GM19035 (cell line): ENCODE data around the gene SFMBT2.
"Not testable (repeated sequence)": the region's sequence is repeated elsewhere in the genome, so short reads cannot be mapped to it uniquely, and the experiment has no call there.

Experiments
- ATAC-seq: cut with Tn5 transposase; IDR thresholded peaks from one replicate; pipeline ENCODE4 v1.9.1; 2021; ENCODE audit not compliant: unreplicated experiment

Gene SFMBT2

DNA sequence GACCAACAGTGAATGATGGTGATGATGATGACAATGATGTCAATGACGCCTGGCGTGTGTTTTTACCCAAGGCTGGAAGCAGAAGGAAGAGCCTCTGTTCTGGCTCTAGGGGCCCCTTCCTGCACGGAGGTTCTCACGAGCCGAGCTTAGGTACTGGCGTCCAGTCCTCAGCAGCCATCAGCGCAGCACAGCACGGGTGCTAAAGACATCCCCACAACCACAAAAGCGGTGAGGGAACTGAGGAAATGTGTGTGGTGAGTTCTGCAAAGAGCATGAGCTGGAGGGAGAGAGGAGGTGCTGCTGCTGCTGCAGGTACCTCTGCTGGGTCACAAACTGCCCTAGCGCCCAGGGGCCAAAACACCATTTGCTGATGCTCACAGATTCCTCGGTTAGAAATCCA, 81.6 kb downstream of the SFMBT2 start:
- ATAC-seq = no peak

- no peak for ATAC-seq
Measured at GRCh38 chr10:7327885-7328284, 82.9 kb downstream of the SFMBT2 start.

GRCh38 chr10:7322623-7323022, 88.2 kb downstream of the SFMBT2 start:
- ATAC-seq = no peak

DNA sequence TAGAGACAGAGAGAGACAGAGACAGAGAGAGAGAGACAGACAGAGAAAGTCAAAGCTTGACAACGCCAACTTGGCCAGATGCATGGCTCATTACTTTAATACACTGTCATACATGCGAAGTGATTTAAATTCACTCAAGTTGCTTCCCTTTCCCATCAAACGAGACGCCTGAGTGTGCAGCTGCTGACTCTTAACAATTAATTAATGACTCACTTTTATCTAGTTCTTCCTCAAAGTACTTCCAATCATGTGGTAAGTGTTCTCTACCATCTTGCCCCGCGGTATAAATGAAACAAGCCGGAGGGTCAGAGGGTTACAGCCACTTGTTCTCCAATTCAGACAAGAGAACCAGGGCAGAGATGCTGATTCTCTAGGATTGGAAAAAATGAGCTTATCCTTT, 90.8 kb downstream of the SFMBT2 start:
- no peak for ATAC-seq

GRCh38 chr10:7319632-7320031, 91.2 kb downstream of the SFMBT2 start:
- ATAC-seq = no peak

GRCh38 chr10:7318836-7319235, 92.0 kb downstream of the SFMBT2 start:
- no peak for ATAC-seq

- ATAC-seq = no peak
Measured at GRCh38 chr10:7317786-7318446, 92.9 kb downstream of the SFMBT2 start.

DNA sequence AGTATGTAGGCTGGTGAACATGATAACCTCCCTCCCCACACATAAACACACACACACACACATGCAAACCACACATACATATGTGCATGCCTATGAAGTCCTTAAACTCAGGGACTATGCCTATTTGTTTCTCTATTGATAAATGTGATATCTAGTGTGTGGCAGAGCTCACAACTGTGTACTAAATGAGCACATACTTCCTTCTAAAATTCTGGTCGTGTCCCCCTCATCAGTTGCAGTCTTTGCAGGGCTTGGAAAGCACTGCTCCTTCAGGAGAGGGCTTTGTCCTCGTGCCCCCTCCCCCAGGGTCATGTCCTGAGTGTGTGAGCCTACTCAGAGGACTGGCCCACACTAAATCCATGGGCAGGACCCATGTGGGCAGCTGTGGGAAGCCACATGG, 94.0 kb downstream of the SFMBT2 start:
- ATAC-seq = no peak

- no peak for ATAC-seq
Measured at GRCh38 chr10:7315906-7316305, 94.9 kb downstream of the SFMBT2 start.

DNA sequence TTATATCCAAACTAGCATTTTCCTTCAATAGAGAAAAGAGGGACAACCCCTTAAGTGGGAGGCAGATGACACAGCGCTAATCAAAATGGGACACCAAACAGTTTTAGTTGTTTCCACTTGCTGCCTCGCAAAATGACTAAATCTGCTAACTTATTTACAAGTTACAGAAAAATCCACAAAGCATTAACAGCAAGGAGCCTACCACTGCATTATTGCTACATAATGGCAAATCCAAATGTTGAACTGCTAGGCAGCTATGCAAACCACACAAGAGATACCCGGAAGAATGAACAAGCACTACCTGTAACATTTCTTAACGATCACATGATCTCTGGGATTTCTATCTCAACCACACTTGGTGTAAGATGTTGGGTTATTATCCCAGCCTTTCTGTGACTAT, 96.7 kb downstream of the SFMBT2 start:
- ATAC-seq = no peak

- no peak for ATAC-seq
Measured at GRCh38 chr10:7312488-7312857, 98.4 kb downstream of the SFMBT2 start.

GRCh38 chr10:7311850-7312487, 98.9 kb downstream of the SFMBT2 start:
- ATAC-seq = not testable (repeated sequence)

- no peak for ATAC-seq
Measured at GRCh38 chr10:7311218-7311849, 99.5 kb downstream of the SFMBT2 start.

DNA sequence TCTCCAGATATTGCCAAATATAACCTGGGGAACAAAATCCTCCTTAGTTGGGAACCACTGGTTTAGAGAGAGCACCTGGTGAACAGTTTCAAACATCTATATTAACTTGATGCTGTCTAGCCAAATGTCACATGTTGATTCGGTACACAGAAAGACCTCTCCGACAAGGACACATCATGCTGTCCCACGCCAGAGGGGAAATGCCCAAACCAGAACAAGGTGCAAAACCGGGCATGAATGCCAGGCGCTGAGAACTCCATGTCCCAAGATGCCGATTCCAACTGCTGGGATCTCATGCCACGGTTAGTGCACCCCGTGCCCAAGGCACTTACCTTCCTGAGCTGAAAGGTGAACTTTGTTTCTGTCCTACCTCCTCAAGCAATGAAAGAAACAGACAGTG, 100.8 kb downstream of the SFMBT2 start:
- no peak for ATAC-seq

DNA sequence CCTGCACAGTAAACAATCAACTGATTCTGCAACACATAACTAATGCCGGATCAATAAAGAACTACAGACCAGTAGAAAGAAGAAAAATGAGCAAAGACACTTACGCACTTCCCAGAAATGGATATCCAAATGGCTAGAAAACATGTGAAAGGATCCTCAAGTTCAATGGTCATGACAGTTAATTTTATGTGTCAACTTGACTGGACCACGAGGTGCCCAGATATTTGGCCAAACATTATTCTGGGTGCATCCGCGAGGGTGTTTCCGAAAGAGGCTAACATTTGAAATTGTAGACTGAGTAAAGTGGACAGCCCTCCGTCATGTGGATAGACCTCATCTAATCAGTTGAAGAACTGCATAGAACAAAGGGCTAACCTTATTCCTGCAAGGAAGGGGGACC, 102.0 kb downstream of the SFMBT2 start:
- no peak for ATAC-seq

DNA sequence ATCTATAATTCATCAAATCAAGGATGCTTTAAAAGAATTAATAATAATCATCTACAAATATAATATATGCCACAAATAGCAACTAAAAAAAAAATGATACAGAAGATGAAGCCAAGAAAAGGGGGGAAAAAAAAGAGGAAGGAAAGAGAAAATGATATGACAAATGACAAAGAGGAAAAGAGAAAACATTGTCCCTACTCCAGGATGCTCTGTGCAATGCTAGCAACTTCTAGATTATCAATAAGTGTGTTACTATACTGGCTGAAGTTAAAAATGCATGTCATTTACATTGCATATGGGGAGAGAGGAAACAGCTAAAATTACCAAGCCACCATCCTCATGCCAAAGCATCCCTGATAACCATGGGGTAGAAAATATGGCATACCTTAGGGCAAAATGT, 104.2 kb downstream of the SFMBT2 start:
- ATAC-seq = no peak

DNA sequence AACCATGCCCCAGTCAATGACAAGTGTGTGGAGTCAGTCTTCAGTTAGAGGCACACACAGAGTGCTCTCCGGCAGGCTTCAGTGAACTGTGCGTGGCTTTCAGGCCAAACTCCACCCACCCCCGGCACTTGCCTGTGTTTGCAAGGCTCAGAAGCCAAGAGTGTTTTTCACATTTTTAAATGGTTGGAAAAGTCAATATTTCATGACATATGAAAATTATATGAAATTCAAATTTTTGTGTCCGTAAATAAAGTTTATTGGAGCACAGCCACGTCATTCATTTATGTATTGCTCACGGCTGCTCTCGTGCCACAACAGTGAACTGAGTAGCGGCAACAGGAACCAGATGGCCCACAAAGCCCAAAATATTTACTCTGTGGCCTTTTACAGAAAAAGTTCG, 104.7 kb downstream of the SFMBT2 start:
- ATAC-seq = no peak

- ATAC-seq = no peak
Measured at GRCh38 chr10:7305053-7305452, 105.8 kb downstream of the SFMBT2 start.

- no peak for ATAC-seq
Measured at GRCh38 chr10:7304110-7304509, 106.7 kb downstream of the SFMBT2 start.

GRCh38 chr10:7302930-7303557, 107.8 kb downstream of the SFMBT2 start:
- no peak for ATAC-seq

GRCh38 chr10:7302392-7302906, 108.4 kb downstream of the SFMBT2 start:
- ATAC-seq = no peak
